Fibroblast of the aortic adventitia (primary cell): ENCODE data around the gene GLB1L. TPM values are rescaled to one million over a fixed set of nuclear protein-coding genes. Genes with fewer than 3 reads are reported as not detected.

Source experiments
- DNase-seq: peaks from one replicate; pipeline ENCODE4 v3.0.0-alpha.2; 2010; ENCODE audit warnings: low read depth
- H3K4me3 ChIP-seq: 2 replicates; pipeline ENCODE4 v1.5.1; 2011; ENCODE audit warnings: low read depth, mild to moderate bottlenecking, control low read depth, low read length, moderate library complexity
- total RNA-seq: library from RNA; depleted of rRNA; stranded (reverse); fragments of >200 nt; gene quantifications from 2 replicates; pipeline ENCODE4 v1.2.3, GENCODE V29; 2012; ENCODE audit warnings: low replicate concordance
- TF ChIP-seq, protein P1 (sequence below): IDR thresholded peaks from 2 replicates; pipeline ENCODE4 v1.5.1; 2011; ENCODE audit warnings: mild to moderate bottlenecking, low read length, control low read depth, inconsistent platforms; ENCODE audit not compliant: insufficient read depth

Gene GLB1L
- total RNA-seq, 1 donor: 10.5 TPM

DNA sequence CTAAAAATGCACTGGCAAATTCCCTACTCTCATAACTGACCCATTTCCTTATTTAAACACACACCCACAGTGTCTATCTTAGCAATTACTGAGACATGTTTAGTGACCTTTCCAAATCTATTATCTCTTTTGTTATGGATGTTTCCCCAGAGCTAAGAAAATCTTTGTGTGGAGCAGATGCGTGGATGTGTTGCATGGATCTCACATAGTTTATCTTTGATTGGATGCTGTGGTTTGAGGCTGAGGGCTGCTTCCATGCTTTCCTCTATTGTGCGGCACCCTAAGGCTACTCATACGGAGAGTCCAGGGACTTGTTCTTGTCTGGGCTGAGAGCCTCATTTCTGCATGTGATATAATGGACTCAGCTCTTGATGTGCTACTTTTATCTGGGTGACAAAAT lies 10.9 kb downstream of the GLB1L start:
- no peak overlapping the region for H3K4me3 ChIP-seq
- TF ChIP-seq, protein P1, sequence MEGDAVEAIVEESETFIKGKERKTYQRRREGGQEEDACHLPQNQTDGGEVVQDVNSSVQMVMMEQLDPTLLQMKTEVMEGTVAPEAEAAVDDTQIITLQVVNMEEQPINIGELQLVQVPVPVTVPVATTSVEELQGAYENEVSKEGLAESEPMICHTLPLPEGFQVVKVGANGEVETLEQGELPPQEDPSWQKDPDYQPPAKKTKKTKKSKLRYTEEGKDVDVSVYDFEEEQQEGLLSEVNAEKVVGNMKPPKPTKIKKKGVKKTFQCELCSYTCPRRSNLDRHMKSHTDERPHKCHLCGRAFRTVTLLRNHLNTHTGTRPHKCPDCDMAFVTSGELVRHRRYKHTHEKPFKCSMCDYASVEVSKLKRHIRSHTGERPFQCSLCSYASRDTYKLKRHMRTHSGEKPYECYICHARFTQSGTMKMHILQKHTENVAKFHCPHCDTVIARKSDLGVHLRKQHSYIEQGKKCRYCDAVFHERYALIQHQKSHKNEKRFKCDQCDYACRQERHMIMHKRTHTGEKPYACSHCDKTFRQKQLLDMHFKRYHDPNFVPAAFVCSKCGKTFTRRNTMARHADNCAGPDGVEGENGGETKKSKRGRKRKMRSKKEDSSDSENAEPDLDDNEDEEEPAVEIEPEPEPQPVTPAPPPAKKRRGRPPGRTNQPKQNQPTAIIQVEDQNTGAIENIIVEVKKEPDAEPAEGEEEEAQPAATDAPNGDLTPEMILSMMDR: no peak
- no peak for DNase-seq

DNA sequence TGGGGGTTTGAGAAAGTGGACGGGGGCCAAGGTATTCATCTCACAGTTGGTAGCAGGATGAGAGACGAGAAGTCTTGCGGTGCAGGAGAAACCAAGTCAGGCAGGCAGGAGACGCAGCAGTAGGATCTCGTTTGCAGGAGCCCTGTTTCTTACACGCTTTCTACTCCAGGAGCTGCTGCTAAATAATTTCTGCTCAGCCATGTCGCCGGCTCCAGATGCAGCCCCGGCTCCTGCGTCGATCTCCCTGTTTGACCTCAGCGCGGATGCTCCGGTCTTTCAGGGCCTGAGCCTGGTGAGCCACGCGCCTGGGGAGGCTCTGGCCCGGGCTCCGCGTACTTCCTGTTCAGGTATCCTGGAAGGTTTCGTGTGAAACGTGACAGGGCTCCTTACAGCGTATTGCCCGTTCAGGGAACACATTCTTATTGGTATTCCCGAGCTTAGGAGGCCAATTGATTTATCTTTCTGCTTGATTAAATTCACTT lies 15.1 kb downstream of the GLB1L start:
- TF ChIP-seq, protein P1: no peak
- peak overlapping the region; percentile 95 for H3K4me3 ChIP-seq
- no peak for DNase-seq

DNA sequence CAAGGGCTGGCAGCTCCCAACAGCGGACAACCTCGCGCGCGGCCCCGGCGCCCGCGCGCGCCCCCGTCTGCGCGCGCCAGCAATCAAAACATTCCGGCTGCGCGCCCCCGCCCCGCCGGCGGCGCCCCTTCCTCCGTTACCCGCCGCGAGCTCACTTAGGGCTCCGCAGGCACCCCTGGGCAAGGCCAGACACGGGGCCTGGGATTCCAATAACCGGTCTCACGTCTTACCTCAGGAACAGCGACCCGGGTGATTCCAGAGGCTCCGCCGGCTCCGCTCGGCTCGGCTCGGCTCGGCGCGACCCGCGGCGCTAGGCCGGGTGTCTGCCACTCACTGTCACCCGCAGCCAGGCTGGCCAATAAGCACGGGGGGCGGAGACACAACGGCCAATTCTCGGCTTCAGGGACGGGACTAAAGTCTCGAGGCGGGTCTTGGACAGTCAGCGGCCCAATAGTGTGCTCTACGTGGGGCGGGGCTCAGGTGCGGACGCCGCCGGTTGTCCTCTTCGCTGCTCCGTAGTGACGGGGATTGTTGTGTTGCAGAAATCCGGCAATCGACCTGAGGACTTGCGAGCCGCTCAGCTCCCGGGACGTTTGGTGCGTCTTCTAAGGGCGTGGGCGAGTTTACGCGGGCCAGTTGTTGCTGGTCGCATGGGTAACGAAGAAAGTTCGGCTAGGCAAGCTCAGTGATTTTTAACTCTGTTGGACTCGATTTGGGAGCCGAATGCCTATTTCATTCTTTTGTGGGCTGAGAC lies 15.8 kb downstream of the GLB1L start, which contains the start of the genes ANKZF1 and ATG9A:
Gene ANKZF1, plus strand, starts transcription at position 502 of the 754 bp plus-strand sequence. CDS start 452 bp downstream, outside the sequence.
Gene ATG9A, minus strand, starts transcription at position 332 of the 754 bp plus-strand sequence. CDS start 1,612 bp downstream, outside the sequence.
- peak; percentile 97 for DNase-seq
- TF ChIP-seq, protein P1: no peak
- peak within 1 kb of the TSS; percentile 95 for H3K4me3 ChIP-seq

DNA sequence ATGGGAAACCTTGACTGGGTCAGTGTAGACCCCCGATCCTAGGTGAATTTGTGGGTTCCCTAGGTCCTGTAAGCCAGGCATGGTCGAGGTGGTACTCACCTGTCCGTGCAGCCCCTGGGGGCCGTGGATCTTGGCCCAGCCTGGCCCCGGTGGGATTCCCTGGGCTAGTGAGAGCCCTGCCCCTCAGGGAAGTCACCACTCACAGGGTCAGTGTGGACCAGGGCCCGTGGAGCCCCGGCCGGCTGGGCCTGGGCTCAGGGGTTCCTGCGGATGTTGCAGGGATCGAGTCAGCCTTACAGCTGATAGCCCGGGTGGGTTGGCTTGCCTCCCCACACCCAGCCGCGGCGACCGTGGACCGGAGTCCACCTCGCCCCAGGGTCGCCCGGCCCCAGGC lies 16.3 kb downstream of the GLB1L start:
- H3K4me3 ChIP-seq: peak overlapping the region; percentile 86
- no peak for DNase-seq
- TF ChIP-seq, protein P1: no peak

DNA sequence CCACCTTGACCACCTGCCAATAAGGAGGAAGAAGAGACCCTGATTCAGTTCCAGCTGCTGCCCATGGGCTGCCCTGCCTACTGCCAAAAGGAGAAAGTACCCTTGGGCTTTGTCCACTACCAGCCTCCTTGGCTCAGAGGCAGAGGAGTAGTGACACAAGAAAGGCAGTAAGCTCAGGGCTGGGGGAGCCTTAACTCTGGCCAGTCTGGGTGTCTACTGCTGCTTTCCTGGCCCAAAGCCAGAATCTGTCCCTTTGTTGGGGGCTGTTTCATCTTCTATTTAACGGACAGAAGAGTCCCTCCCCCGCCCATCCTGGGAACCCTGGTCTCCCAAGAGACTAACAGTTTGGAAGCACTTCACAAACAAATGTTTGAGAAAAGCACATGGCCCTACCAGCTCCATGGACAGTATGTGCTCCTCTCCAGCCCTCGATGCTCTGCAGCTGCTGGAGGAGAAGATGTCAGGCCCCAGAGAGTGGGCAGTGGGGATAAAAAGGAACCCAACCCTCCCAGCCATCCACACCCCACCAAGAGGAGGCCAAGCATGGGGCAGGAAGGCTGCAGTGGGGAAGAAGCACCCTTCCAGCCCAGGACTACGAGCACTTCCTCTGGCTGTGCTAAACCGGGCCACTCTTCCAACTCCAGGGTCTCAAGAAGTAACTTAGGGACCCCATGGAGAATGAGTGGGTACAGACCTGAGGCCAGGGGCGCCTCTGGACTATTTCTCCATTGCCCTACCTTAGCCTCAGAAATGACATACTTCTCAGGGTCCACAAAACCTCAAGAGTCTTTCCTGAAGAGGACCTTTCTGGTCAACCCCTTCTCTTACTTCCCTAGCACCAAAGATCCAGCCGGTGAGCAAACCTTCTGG lies 17.0 kb downstream of the GLB1L start:
- DNase-seq: peak; percentile 14
- peak overlapping the region; percentile 86 for H3K4me3 ChIP-seq
- TF ChIP-seq, protein P1: no peak

DNA sequence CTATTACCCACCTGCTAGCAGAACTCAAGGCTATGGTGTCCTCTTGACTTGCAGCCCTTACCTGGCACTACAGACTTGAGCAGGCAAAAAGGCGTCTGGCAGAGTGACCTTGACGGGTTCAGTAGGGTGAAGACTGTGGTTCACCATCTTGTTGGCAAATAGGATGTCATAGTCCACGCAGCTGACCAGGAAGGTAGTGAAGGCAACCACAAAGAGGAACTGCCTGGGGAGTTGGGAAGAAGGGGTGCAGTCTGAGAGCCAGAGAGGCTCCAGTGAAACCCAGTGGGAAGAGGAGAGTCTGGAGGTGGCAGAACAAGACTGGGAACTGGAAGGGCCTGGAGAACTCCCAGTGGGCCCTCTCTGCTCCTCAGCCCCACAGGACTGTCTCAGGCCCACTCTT lies 19.9 kb downstream of the GLB1L start:
- TF ChIP-seq, protein P1: no peak
- no peak for DNase-seq
- no peak overlapping the region for H3K4me3 ChIP-seq
